ENCODE results near the gene SUN3.

The SUN3 gene

DNA sequence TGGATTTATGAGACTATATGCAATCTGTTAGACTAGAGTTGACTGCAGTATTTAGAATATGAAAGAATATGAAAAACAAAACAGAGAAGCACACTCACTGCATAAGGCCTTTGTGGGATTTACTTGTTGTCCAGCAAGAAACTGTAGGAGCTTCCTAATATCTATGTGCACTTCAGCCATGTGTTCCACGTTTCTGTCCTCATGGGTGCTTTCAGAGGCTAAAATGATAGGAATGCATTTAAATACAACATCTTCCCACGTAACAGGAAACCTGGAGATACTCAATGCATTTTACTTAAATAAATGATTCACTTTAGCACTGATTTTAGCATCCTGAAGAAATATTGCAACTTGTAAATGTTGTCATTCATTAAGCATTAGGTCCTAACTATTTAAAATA lies 61.2 kb downstream of the SUN3 start:
- TF ChIP-seq, protein P1, sequence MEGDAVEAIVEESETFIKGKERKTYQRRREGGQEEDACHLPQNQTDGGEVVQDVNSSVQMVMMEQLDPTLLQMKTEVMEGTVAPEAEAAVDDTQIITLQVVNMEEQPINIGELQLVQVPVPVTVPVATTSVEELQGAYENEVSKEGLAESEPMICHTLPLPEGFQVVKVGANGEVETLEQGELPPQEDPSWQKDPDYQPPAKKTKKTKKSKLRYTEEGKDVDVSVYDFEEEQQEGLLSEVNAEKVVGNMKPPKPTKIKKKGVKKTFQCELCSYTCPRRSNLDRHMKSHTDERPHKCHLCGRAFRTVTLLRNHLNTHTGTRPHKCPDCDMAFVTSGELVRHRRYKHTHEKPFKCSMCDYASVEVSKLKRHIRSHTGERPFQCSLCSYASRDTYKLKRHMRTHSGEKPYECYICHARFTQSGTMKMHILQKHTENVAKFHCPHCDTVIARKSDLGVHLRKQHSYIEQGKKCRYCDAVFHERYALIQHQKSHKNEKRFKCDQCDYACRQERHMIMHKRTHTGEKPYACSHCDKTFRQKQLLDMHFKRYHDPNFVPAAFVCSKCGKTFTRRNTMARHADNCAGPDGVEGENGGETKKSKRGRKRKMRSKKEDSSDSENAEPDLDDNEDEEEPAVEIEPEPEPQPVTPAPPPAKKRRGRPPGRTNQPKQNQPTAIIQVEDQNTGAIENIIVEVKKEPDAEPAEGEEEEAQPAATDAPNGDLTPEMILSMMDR (IDR thresholded peaks at IDR 0.05), result no peak
- DNase-seq (ENCODE audit: low spot score), result no peak
- no peak overlapping the region for H3K27ac ChIP-seq
- no peak overlapping the region for H3K4me3 ChIP-seq

DNA sequence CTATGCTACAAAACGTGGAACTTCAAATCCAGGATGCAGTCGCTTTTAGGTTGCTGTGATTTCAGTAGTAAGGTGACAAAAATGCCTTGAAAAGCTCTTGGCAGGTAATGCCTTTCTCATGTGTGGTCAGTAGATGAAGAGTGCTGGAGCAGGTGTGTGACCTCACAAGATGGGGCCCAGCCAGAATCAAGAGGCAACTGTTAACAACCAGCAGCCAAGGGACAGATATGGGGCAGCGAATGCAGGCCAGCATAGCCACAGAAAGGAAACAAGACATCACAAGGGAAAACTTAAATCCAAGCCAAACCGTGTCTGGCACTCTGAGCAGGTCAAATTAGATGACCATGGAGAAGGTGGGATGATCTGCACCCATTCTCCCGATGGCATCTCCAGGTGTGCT lies 61.8 kb downstream of the SUN3 start:
- TF ChIP-seq, protein P1 (IDR thresholded peaks at IDR 0.05), result no peak
- no peak for DNase-seq (ENCODE audit: low spot score)
- Histone ChIP-seq H3K27ac (no peak overlapping the region), H3K4me3 (no peak overlapping the region)

DNA sequence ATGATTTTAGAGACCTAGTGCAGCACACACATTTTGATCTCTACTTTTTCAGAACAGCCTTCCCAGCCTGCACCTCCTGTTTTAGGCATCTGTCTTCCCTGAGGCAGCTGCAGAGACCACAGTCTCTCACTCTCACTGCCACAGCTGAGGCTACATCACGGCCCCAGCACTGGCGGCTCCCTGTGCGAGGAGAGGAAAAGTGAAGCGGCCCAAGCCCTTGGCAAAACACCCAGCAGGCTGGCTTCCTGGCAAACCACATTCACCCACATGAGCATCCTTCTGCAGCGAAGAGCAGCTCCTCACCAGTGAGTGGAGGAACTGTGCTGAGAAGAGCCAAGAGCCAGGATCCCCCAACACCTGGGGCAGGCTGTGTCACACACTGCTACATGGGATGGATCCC lies 63.5 kb downstream of the SUN3 start:
- TF ChIP-seq, protein P1 (IDR thresholded peaks at IDR 0.05), result no peak
- Histone ChIP-seq H3K27ac (no peak overlapping the region), H3K4me3 (no peak overlapping the region)
- no peak for DNase-seq (ENCODE audit: low spot score)

DNA sequence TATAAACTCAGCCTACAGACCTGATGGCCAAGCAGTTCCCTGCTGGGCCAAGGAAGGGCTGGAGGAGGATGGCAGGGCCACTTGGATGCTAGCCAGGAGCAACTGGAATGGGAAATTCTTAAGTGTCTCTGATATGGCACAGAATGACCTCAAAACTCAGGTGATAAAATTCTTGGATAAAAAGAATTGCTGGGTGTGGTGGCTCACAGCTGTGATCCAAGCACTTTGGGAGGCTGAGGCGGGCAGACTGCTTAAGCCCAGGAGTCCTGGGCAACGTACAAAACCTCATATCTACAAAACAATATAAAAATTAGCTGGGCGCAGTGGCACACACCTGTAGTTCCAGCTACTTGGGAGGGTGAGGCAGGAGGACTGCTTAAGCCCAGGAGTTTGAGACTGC lies 66.6 kb downstream of the SUN3 start:
- TF ChIP-seq, protein P1 (IDR thresholded peaks at IDR 0.05), result no peak
- H3K4me3 ChIP-seq, result no peak overlapping the region
- no peak for DNase-seq (ENCODE audit: low spot score)
- no peak overlapping the region for H3K27ac ChIP-seq

DNA sequence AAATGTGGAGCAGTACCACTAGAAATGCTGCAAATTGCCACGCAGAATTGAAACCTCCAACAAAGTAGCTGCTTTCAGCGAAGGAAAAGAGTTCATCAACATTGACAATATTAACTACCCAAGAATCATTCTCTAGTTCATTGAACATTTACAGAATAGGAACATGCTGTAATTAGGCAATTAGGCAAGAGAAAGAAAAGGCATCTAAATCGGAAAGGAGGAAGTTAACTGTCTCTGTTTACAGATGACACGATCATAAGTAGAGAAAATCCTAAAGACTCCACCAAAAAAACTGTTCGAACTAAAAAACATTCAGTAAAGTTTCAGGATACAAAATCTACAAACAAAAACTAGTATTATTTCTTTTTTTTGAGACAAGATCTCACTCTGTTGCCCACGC lies 71.8 kb downstream of the SUN3 start:
- Histone ChIP-seq H3K27ac (no peak overlapping the region), H3K4me3 (no peak overlapping the region)
- DNase-seq (ENCODE audit: low spot score), result no peak
- TF ChIP-seq, protein P1 (IDR thresholded peaks at IDR 0.05), result no peak

DNA sequence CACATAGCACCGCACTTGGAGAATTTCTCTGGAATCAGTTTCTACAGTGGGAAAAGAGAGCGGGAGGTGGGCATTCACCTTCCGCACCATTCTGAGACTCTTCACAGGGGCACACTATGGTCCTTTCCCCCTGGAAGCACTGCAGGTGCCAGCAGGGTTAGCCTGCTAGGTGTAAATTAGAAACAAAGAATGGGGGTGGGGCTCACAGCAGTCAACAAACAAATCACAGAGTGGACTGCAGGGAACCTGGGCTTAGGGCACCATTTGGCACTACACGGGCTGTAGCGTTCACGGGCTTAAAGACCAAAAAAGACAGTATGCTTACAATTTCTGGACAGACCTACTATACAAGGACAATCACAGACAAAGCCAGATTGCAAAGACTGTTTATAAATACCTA lies 72.7 kb downstream of the SUN3 start:
- TF ChIP-seq, protein P1 (IDR thresholded peaks at IDR 0.05), result no peak
- DNase-seq (ENCODE audit: low spot score), result no peak
- no peak overlapping the region for H3K27ac ChIP-seq
- H3K4me3 ChIP-seq, result no peak overlapping the region

DNA sequence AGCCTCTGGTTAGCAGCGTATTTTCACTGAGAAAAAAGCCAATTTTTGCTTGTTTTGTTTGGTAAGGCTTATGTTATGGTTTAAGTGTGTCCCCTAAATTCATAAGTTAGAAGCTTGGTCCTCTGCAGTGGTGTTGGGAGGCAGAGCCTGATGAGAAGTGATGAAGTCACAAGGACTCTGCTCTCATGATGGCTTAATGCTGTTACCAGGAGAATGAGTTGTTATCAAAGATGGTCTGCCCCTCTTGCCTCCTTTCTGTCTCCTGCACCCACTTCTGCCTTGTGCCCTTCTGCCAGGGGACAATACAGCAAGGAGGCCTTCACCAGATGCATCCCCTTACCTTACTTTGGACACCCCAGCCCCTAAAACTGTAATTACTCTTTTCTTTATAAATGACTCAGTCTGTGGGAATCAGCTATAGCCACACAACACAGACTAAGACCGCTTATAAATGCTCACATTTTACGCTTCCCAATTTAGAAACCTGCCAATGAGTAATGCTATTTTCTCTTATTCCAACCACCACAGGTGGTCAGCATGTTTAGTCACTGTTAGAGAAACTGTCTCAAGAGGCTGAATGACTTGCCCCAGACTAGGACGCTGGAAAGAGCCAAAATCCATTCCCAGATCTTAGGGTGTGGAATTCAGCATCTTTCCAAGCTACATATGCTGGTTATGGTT lies 74.5 kb downstream of the SUN3 start:
- DNase-seq (ENCODE audit: low spot score), result no peak
- H3K4me3 ChIP-seq, result no peak overlapping the region
- H3K27ac ChIP-seq, result no peak overlapping the region
- TF ChIP-seq, protein P1 (IDR thresholded peaks at IDR 0.05), result no peak

Data from coronary artery (tissue), 2 donors.